NCI-H128 (cell line): ENCODE measurements around the gene PPP1R3C.

ENCODE experiments used
- DNase-seq: peaks from one replicate; lab custom pipeline; 2025; ENCODE audit not compliant: unreplicated experiment; lab: John Stamatoyannopoulos, UW

The PPP1R3C gene

GRCh38 chr10:91629715-91630549 lies 2.9 kb downstream of the PPP1R3C start:
- no peak for DNase-seq

- DNase-seq: no peak
These were observed 4.5 kb downstream of the PPP1R3C start for GRCh38 chr10:91628383-91628782.

- DNase-seq: no peak
These were observed 5.3 kb downstream of the PPP1R3C start for GRCh38 chr10:91627344-91628102.

GRCh38 chr10:91626936-91627335 lies 5.9 kb downstream of the PPP1R3C start:
- DNase-seq: no peak

GRCh38 chr10:91624633-91625032 lies 8.2 kb downstream of the PPP1R3C start:
- DNase-seq: no peak

- DNase-seq: no peak
These were observed 10.3 kb downstream of the PPP1R3C start for GRCh38 chr10:91622601-91623000.

GRCh38 chr10:91621483-91622113 lies 11.3 kb downstream of the PPP1R3C start:
- DNase-seq: no peak

- no peak for DNase-seq
These were observed 15.7 kb downstream of the PPP1R3C start for GRCh38 chr10:91617072-91617609.

- DNase-seq: no peak
These were observed 16.7 kb downstream of the PPP1R3C start for GRCh38 chr10:91616137-91616536.

GRCh38 chr10:91614225-91614624 lies 18.6 kb downstream of the PPP1R3C start:
- no peak for DNase-seq

- DNase-seq: no peak
These were observed 19.3 kb downstream of the PPP1R3C start for GRCh38 chr10:91613411-91614187.

GRCh38 chr10:91610919-91611318 lies 22.0 kb downstream of the PPP1R3C start:
- DNase-seq: no peak

- no peak for DNase-seq
These were observed 22.4 kb downstream of the PPP1R3C start for GRCh38 chr10:91610444-91610843.

GRCh38 chr10:91607646-91608403 lies 25.0 kb downstream of the PPP1R3C start:
- DNase-seq: no peak

- no peak for DNase-seq
These were observed 26.9 kb downstream of the PPP1R3C start for GRCh38 chr10:91605968-91606367.

- DNase-seq: no peak
These were observed 28.0 kb downstream of the PPP1R3C start for GRCh38 chr10:91604553-91605534.

- DNase-seq: no peak
These were observed 28.9 kb downstream of the PPP1R3C start for GRCh38 chr10:91603931-91604331.

- DNase-seq: no peak
These were observed 29.9 kb downstream of the PPP1R3C start for GRCh38 chr10:91602868-91603568.
